HFFc6 (cell line): ENCODE data around the gene POLG. TPM values are rescaled to one million over a fixed set of nuclear protein-coding genes. Genes with fewer than 3 reads are reported as not detected.

Experiments used
- DNase-seq: peaks from one replicate; pipeline ENCODE4 v3.0.0-alpha.2; 2018
- H3K27ac Mint-ChIP-seq: 2 replicates; pipeline ENCODE4 v1.8.0; 2020; ENCODE audit warnings: mild to moderate bottlenecking, mixed read lengths
- H3K27me3 Mint-ChIP-seq: 2 replicates; pipeline ENCODE4 v1.8.0; 2021; ENCODE audit warnings: mild to moderate bottlenecking, moderate library complexity, mixed read lengths; ENCODE audit not compliant: insufficient read depth
- H3K36me3 Mint-ChIP-seq: 2 replicates; pipeline ENCODE4 v1.8.0; 2021; ENCODE audit warnings: low read depth, mixed read lengths
- H3K4me1 Mint-ChIP-seq: 2 replicates; pipeline ENCODE4 v1.8.0; 2020; ENCODE audit warnings: low read depth, mixed read lengths
- H3K4me3 Mint-ChIP-seq: 2 replicates; pipeline ENCODE4 v1.8.0; 2020; ENCODE audit warnings: mild to moderate bottlenecking, moderate library complexity, mixed read lengths
- H3K9me3 Mint-ChIP-seq: 2 replicates; pipeline ENCODE4 v1.8.0; 2020; ENCODE audit warnings: mild to moderate bottlenecking, mixed read lengths
- CTCF ChIP-seq: fragments of 200-600 bp; sonication (generic); IDR thresholded peaks from 2 replicates; pipeline ENCODE4 v1.5.0; 2021; ENCODE audit warnings: antibody characterized with exemption, mild to moderate bottlenecking
- total RNA-seq, 6 experiments: library from RNA; stranded (reverse); fragmentation: NEBNext Ultra II Directional; extraction: Animal tissue kit (Norgen Biotek cat#: 25700); gene quantifications; 2 replicates in 1 of 6; 3 replicates in 5 of 6; pipeline ENCODE4 v1.2.3, GENCODE V29; 2021

POLG gene
- total RNA-seq, 6 experiments from 2014 or later: 33.1 to 48.3 (median 35.2) TPM

GRCh38 chr15:89328398-89329254, 6.0 kb downstream of the POLG start:
- TF ChIP-seq CTCF: no peak
- Mint-ChIP-seq H3K27me3 (no peaks in the 10 kb centered on the region; the same call in 1 of the 2 replicates), H3K4me3 (no peak overlapping the region), H3K4me1 (peaks cover 35% of the 10 kb centered on the region), H3K36me3 (peaks cover 67% of the 10 kb centered on the region), H3K27ac (no peak overlapping the region), H3K9me3 (no peaks in the 10 kb centered on the region)
- no peak for DNase-seq

DNA sequence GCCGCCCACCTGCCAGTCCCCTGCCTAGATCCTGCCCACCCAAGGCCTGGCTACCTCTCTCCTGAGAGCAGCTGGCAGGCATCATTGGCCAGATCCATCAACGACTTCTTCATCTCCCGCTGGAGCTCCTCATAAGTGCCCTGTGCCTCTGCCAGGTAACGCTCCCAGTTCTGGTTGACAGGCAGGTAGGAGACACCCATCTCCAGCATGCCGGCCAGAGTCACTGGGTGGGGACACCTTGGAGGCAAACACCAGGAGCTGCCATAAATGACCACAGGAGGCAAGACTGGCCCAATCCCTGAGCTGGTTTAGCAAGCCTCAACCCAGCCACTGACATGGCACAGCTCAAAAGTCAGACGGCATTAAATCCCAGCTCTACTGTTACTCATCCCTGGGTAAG, 7.5 kb downstream of the POLG start:
- H3K4me3 Mint-ChIP-seq: no peak overlapping the region
- no peaks in the 10 kb centered on the region; the same call in none of the 2 replicates for H3K27me3 Mint-ChIP-seq
- peaks cover 27% of the 10 kb centered on the region for H3K4me1 Mint-ChIP-seq
- TF ChIP-seq CTCF: no peak
- no peak for DNase-seq
- H3K27ac Mint-ChIP-seq: no peak overlapping the region
- H3K9me3 Mint-ChIP-seq: no peaks in the 10 kb centered on the region
- H3K36me3 Mint-ChIP-seq: peaks cover 70% of the 10 kb centered on the region

DNA sequence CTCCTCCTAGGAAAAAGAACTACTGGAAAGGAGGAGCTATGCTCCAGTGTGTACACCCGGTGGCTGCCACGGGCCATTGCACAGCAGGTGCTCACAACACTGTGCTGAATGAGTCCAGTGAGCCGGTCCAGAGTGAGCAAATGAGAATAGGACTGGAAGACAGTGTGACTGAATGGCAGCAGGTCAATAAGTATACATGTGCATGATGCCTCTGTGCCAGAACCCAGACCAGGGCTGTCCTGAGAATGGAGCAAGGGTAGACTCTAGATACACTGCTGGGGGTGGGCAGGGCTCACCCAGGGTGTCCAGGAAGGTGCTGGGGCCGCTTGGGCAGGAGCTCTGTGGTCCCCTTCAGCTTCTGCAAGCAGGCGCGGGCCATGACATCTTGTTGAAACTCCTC, 8.3 kb downstream of the POLG start:
- H3K4me3 Mint-ChIP-seq: no peak overlapping the region
- no peaks in the 10 kb centered on the region for H3K9me3 Mint-ChIP-seq
- H3K4me1 Mint-ChIP-seq: peaks cover 19% of the 10 kb centered on the region
- no peak for TF ChIP-seq CTCF
- H3K36me3 Mint-ChIP-seq: peaks cover 62% of the 10 kb centered on the region
- H3K27me3 Mint-ChIP-seq: no peaks in the 10 kb centered on the region; the same call in none of the 2 replicates
- no peak for DNase-seq
- no peak overlapping the region for H3K27ac Mint-ChIP-seq

DNA sequence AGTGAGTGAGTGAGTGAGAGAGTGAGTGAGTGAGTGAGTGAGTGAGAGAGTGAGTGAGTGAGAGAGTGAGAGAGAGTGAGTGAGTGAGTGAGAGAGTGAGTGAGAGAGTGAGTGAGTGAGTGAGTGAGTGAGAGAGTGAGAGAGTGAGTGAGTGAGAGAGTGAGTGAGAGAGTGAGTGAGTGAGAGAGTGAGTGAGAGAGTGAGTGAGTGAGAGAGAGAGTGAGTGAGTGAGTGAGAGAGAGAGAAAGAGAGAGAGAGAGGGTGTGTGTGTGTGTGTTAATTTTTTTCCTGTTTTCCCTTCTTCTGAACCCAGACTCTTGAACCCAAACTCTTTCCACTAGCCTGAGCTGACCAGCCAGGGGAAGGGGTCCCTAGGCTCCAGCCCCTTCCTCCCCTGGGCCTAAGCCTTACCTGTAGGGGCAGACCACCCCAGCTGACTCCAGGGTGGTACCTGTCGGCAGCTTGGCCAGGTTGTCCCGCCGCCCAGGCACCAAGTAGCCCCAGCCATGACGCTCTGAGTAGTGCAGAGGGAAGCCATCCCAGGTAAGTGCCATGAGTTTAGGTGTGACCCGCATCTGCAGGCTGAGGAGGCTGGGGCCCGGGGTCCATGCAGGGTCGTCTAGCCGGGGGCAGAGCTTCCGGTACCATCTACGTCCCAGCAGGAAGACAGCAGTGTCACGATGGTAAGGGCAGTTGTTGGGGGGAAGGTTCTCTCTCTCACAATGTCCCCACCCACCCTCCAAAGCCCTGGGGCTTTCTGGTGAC, 9.4 kb downstream of the POLG start:
- no peak for DNase-seq
- Mint-ChIP-seq H3K36me3 (peaks cover 55% of the 10 kb centered on the region), H3K4me3 (no peak overlapping the region), H3K27me3 (peaks cover 2% of the 10 kb centered on the region), H3K4me1 (peaks cover 8% of the 10 kb centered on the region), H3K9me3 (no peaks in the 10 kb centered on the region), H3K27ac (peak overlapping the region; percentile 33; the same call in 1 of the 2 replicates)
- no peak for TF ChIP-seq CTCF

DNA sequence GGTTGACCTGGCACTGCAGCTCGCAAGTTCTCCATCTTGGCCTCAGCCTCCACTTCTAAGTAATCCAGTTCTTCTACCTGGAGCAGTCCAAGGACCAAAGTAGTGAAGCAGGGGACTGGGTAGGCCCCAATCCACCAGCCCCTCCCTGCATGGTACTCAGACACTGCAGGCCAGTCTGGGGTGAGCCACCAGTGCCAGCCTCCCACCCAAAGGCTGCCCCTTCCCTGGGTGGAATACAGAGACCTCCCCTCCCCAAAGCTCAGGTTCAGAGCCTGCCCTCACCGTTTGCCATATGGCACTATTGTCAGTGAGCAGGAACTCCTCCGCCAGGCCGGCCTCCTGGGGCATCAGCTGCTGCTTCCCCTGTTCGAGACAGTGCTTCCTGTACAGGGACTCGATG, 10.8 kb downstream of the POLG start:
- no peaks in the 10 kb centered on the region for H3K9me3 Mint-ChIP-seq
- no peaks in the 10 kb centered on the region for H3K4me1 Mint-ChIP-seq
- no peak for DNase-seq
- no peak for TF ChIP-seq CTCF
- H3K4me3 Mint-ChIP-seq: no peak overlapping the region
- no peak overlapping the region for H3K27ac Mint-ChIP-seq
- peaks cover 61% of the 10 kb centered on the region for H3K36me3 Mint-ChIP-seq
- peaks cover 2% of the 10 kb centered on the region for H3K27me3 Mint-ChIP-seq
